Pons (tissue), 1 donor: Measurements from ENCODE around the gene ETHE1.

ENCODE experiments used
- DNase-seq: peaks from one replicate; pipeline ENCODE4 v3.0.0-alpha.2; 2016; ENCODE audit warnings: low spot score

The ETHE1 gene, protein sequence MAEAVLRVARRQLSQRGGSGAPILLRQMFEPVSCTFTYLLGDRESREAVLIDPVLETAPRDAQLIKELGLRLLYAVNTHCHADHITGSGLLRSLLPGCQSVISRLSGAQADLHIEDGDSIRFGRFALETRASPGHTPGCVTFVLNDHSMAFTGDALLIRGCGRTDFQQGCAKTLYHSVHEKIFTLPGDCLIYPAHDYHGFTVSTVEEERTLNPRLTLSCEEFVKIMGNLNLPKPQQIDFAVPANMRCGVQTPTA

DNA sequence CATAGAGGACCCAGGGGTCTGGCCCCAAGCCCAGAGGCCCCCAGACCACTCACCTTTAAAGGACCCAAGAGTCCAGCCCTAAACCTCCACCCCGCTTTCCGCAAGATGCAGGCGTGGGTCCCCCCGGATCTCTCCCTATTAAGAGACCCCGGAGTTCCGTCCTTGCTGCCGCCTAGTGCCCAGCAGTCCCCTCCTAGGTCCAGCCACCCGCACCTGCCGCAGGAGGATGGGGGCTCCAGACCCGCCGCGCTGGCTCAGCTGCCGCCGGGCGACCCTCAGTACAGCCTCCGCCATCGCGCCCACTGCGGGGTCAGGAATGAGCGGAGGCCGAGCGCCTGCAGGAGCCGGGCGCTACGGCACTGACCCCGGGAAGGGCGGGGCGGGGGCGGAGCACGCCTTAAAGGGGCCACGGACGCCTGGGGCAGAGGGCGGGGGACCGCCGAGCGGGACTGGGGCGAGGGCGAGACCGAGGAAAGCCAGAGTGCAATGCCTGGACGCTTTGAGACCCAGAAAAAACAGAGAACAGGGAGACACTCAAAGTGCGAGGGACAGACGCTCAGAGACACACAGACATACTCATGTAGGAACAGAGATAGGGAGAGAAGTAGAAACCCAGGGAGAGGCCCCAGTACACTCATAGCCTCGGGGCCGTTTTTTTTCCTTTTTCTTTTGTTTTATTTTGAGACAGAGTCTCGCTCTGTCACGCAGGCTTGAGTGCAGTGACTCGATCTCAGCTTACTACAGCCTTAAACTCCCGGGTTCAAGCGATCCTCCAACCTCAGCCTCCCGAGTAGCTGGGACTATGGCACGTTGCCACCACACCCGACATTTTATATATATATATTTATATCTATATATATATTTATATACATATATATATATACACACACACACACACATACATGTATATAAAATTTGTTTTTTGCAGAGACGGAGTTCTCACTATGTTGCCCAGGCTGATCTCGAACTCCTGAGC lies at the start of gene ETHE1:
ETHE1 (minus strand) TSS at position 318 of the 976 bp plus-strand sequence; CDS start at position 294, 24 bp downstream.
- DNase-seq = peak; percentile 58

DNA sequence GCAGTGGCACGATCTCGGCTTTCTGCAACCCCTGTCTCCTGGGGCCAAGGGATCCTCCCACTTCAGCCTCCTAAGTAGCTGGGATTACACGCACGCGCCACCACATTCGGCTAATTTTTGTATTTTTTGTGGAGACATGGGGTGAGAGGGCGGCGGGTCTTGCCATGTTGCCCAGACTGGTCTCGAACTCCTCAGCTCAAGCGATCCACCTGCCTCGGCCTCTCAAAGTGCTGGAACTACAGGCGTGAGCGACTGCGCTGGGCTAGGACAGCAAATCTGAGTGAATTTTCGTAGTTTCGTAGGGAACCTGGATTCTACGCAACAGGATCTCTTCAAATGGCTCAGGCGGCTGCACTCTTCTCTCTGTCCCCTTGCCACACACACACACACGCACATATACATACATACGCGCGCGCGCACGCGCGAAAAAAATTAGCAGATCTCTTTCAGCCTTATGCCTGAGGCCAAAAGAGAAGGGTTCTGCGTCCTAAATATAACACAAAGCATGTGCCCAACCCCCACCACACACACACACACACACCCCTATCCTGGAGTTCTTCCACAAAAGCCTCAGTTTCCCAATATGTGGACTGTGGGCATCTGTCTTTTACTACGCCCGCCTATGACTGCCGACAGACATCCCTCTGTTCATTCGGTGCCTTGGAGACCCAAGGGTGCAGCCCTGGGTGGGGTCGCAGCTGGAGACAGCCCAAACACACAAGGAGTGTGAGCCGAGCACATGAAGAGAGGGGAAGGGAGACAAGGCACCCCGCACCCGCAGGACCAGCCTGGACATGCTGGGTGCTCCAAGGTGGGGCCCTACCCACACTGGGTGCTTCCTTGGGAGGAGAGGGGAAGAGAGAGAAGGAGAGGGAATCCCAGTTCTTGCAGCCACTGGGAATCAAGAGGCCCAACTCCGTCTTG lies 49.2 kb upstream of the ETHE1 start:
- no peak for DNase-seq

DNA sequence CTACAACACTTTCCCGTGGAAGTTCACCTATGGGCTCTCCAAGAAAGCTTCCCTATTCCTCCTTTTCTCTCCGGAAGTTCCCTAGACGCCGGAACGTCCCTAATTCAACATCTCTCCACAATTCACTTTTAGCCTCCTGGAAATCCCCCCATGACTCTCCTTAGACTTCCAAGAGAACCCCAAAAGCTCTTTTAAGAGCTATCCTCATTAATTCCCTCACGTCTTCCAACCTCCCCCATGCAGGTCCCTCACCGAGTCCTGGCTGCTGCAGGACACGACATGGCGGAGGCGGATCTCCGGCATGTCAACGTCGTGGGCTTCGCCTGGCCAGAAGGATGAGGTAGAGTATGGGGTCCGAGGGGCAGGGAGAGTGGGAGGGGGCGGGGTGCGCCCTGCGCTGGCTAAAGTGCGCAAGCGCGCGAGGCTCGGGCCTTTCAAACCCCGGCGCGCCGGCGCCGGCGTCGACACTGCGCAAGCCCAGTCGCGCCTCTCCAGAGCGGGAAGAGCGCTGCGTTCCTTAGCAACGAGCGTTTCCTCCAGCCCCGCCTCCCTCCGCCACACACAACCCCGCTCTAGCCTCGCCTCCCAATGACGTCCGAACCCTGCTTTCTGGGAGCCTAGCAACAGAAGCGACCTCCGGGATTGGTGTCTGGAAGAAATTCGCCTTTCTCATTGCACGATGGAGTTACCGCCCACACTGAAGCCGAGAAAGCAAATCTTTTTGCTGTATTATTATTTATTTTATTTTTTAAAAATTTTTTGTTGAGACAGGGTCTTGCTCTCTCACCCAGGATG lies 48.4 kb upstream of the ETHE1 start, which contains the start of the genes PINLYP and XRCC1:
PINLYP (plus strand) TSS at position 646 of the 795 bp plus-strand sequence. CDS start 1,391 bp downstream, outside the sequence.
XRCC1 (minus strand) TSS at position 372 of the 795 bp plus-strand sequence; CDS start at position 303, 69 bp downstream.
- peak; percentile 99 for DNase-seq

GRCh38 chr19:43574424-43575155 lies 47.6 kb upstream of the ETHE1 start:
- DNase-seq = no peak

DNA sequence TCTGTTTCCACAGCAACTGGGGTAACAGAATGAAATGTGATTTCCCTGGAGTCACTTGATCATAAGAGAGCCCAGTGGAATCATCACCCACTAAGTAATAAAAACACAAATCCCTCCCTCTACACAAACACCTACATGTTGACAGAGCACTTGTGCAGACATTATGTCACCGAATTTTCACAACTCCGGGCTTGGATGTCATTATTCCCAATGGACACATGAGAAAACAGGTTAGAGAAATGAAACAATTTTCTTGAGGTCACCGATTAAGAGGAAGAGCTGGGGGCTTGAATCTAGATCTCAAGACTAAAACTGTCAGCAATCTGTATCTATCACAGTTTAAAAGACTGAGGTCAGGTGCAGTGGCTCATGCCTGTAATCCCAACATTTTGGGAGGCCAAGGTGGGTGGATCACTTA lies 45.2 kb upstream of the ETHE1 start:
- DNase-seq = no peak

DNA sequence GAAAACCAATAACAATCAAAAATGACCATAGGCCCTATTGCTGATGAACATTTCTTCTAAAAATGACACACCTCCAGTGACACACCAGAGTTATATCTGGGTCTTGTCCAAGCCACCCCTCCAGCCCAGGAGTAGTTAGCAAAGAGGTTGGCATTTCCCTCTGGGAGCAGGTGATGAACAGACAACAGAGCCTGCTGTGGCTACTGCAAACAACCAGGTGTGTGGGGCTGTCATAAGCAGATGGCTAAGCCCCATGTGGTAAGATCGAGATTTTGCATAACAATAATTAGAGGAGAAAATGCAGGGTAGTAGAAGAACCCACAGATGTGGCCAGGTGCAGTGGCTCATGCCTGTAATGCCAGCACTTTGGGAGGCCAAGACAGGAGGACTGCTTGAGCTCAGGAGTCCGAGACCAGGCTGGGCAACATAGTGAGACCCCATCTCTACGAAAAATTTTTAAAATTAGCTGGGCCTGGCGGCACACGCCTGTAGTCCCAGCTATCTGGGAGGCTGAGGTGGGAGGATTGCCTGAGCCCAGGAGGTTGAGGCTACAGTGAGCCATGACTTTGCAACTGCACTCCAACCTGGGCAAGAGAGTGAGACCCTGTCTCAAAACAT lies 43.3 kb upstream of the ETHE1 start:
- no peak for DNase-seq

- no peak for DNase-seq
Measured at GRCh38 chr19:43569657-43570056, 42.7 kb upstream of the ETHE1 start.

DNA sequence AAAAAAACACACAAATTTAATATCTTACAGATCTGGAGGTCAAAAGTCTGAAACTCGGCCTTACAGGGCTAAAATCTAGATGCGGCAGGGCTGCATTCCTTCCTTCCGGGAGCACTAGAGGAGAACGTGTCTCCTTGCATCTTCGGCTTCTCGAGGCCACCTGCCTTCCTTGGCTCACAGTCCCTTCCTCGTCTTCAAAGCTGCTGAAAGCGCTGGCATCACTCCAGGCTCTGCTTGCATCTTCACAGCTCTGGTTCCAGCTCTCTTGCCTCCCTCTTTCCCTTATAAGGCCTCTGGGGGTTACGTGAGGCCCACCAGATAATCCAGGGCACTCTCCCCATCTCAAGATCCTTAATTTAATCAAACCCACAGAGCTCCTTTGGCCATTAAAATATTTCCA lies 37.8 kb upstream of the ETHE1 start:
- no peak for DNase-seq

DNA sequence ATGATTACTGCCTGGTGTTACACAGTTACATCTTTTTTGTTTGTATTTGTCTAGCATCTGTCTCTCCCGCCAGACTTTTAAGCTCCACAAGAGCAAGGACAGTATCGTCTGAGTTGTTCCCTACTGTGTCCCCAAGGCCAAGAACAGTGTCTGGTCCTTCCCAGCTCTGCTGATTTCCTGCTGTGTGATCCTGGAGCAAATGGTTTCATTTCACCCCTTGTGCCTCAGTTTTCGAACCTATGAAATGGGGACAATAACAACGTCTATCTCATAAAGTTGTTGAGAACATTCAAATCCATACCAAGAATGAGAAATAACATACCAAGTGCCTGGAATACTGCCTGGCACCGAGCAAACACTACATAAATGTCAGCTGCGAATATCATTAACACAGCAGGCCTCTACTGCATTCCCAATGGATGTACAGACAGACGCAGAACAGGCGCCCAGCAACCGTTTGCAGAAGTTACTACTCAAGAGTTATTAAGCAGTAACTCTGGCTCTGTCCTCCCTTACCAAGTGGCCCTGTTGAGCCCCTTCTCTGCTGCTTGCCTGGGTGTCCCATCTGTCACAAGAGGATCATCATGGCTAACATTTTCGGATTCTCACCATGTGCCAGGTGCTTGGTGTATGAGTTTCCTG lies 36.9 kb upstream of the ETHE1 start:
- no peak for DNase-seq

GRCh38 chr19:43562698-43563241 lies 35.8 kb upstream of the ETHE1 start:
- DNase-seq = peak; percentile 74

- no peak for DNase-seq
Measured at GRCh38 chr19:43562226-43562697, 35.3 kb upstream of the ETHE1 start.

- DNase-seq = no peak
Measured at GRCh38 chr19:43561139-43561970, 34.4 kb upstream of the ETHE1 start.

- no peak for DNase-seq
Measured at GRCh38 chr19:43560687-43561086, 33.7 kb upstream of the ETHE1 start.

DNA sequence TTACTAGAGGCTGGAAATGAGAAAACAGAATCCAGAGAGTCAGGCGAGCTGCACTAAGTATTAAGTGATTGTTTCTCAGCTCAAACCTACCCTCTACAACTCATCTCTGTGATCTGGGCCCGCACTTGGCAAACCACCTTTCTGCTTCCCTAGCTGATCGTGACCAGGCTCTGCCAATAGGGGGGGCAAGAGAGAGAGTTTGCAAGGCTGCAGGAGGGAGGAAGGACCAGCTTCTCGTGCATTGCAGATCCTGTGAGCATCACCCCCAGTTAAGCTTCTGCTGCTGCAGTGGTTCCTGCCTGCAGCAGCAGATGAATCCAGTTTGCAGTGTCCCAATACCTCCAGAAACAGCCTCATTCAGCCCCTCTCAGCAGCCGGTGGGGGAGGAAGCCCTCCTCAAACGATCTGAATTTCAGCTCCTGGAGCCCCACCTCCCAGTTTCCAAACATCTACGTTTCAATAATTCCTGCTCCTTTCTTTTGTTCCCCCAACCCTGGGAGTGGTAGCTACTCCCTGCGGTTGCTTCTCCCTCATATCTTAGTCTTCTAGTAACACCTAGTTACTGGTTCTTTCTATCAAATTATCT lies 28.3 kb upstream of the ETHE1 start:
- DNase-seq = peak; percentile 82

GRCh38 chr19:43554317-43554895 lies 27.4 kb upstream of the ETHE1 start:
- DNase-seq = no peak

- DNase-seq = no peak
Measured at GRCh38 chr19:43553656-43554055, 26.7 kb upstream of the ETHE1 start.

- DNase-seq = no peak
Measured at GRCh38 chr19:43552616-43553015, 25.6 kb upstream of the ETHE1 start.
